Large intestine (tissue), 3 donors: ENCODE results near the gene MTREX. TPM values are rescaled to one million over a fixed set of nuclear protein-coding genes. Genes with fewer than 3 reads are reported as not detected.
"Not testable (repeated sequence)": the region's sequence is repeated elsewhere in the genome, so short reads cannot be mapped to it uniquely, and the experiment has no call there.

Source experiments
- DNase-seq, 2 donors: peaks; one replicate each; pipeline versions ENCODE4 v3.0.0 to v3.0.0-alpha.2; 2013
- H3K27ac ChIP-seq: one replicate; pipeline ENCODE4 v1.5.1; 2013; ENCODE audit warnings: low read length
- H3K27me3 ChIP-seq: 2 replicates; pipeline ENCODE4 v1.6.1; 2013; ENCODE audit warnings: low read length; ENCODE audit not compliant: control insufficient read depth, insufficient read depth
- H3K36me3 ChIP-seq: 2 replicates; pipeline ENCODE4 v1.6.1; 2013; ENCODE audit warnings: low read length; ENCODE audit not compliant: control insufficient read depth, insufficient read depth
- H3K4me1 ChIP-seq: one replicate; pipeline ENCODE4 v1.6.1; 2013; ENCODE audit warnings: low read length; ENCODE audit not compliant: control insufficient read depth, insufficient read depth
- H3K4me3 ChIP-seq: one replicate; pipeline ENCODE4 v1.5.1; 2013; ENCODE audit warnings: low read length
- H3K9me3 ChIP-seq: one replicate; pipeline ENCODE4 v1.6.1; 2013; ENCODE audit warnings: mild to moderate bottlenecking, low read depth, low read length, moderate library complexity; ENCODE audit not compliant: control insufficient read depth
- WGBS: methylation state at CpG from one replicate; pipeline ENCODE4 v1.1.5; 2013; ENCODE audit warnings: low lambda C conversion rate; ENCODE audit not compliant: insufficient coverage; 5-methylcytosine and 5-hydroxymethylcytosine counted together
- polyA plus RNA-seq: library from polyadenylated mRNA; unstranded; fragments of 120-200 nt; gene quantifications from one replicate; pipeline ENCODE4 v1.2.1, GENCODE V29; 2013

Gene MTREX
- polyA plus RNA-seq, 1 donor: 64.7 TPM

- H3K9me3 ChIP-seq: no peaks in the 10 kb centered on the region
- peaks cover 6% of the 10 kb centered on the region for H3K36me3 ChIP-seq
- no peak overlapping the region for H3K4me3 ChIP-seq
- peaks cover 12% of the 10 kb centered on the region for H3K4me1 ChIP-seq
- DNase-seq: no peak
- 100% methylated on average over 2 of the region's 4 CpGs for WGBS
- no peaks in the 10 kb centered on the region for H3K27me3 ChIP-seq
- H3K27ac ChIP-seq: no peak overlapping the region
These were observed 4.5 kb upstream of the MTREX start for GRCh38 chr5:55303238-55303690.

- no peaks in the 10 kb centered on the region for H3K9me3 ChIP-seq
- no peak for DNase-seq
- peaks cover 17% of the 10 kb centered on the region for H3K4me1 ChIP-seq
- no peak overlapping the region for H3K27ac ChIP-seq
- H3K4me3 ChIP-seq: no peak overlapping the region
- no peaks in the 10 kb centered on the region for H3K27me3 ChIP-seq
- WGBS: 93% methylated on average over 5 of the region's 6 CpGs
- peaks cover 6% of the 10 kb centered on the region for H3K36me3 ChIP-seq
These were observed 3.2 kb upstream of the MTREX start for GRCh38 chr5:55304584-55304983.

- no peak for DNase-seq
- H3K27ac ChIP-seq: no peak overlapping the region
- no peak overlapping the region for H3K4me3 ChIP-seq
- 87% methylated on average over 3 of the region's 4 CpGs for WGBS
- peaks cover 7% of the 10 kb centered on the region for H3K36me3 ChIP-seq
- no peaks in the 10 kb centered on the region for H3K27me3 ChIP-seq
- H3K9me3 ChIP-seq: no peaks in the 10 kb centered on the region
- peaks cover 17% of the 10 kb centered on the region for H3K4me1 ChIP-seq
These were observed 2.4 kb upstream of the MTREX start for GRCh38 chr5:55305345-55305744.

GRCh38 chr5:55306641-55307382, 977 bp upstream of the MTREX start:
- no peak for DNase-seq
- Histone ChIP-seq H3K4me3 (peak overlapping the region; percentile 66), H3K36me3 (peaks cover 6% of the 10 kb centered on the region), H3K27ac (peak overlapping the region; percentile 97), H3K9me3 (no peaks in the 10 kb centered on the region), H3K4me1 (peaks cover 12% of the 10 kb centered on the region), H3K27me3 (no peaks in the 10 kb centered on the region)
- WGBS: no CpG with 5 or more reads among the region's 12 CpGs

- peaks cover 6% of the 10 kb centered on the region for H3K36me3 ChIP-seq
- peak overlapping the region; percentile 66 for H3K4me3 ChIP-seq
- 0% methylated on average over 2 of the region's 13 CpGs for WGBS
- H3K27ac ChIP-seq: peak overlapping the region; percentile 97
- no peaks in the 10 kb centered on the region for H3K9me3 ChIP-seq
- no peak for DNase-seq
- peaks cover 4% of the 10 kb centered on the region for H3K4me1 ChIP-seq
- no peaks in the 10 kb centered on the region for H3K27me3 ChIP-seq
These were observed 556 bp downstream of the MTREX start for GRCh38 chr5:55308254-55308836.

GRCh38 chr5:55313870-55314617, 6.3 kb downstream of the MTREX start:
- Histone ChIP-seq H3K27me3 (no peaks in the 10 kb centered on the region), H3K9me3 (no peaks in the 10 kb centered on the region), H3K4me1 (peaks cover 3% of the 10 kb centered on the region), H3K36me3 (peaks cover 6% of the 10 kb centered on the region), H3K4me3 (no peak overlapping the region), H3K27ac (no peak overlapping the region)
- peak in 1 of 2 donors; percentile 11 for DNase-seq
- 82% methylated on average over 3 of the region's 5 CpGs for WGBS

- no peak for DNase-seq
- no CpG with 5 or more reads among the region's 2 CpGs for WGBS
- H3K27me3 ChIP-seq: no peaks in the 10 kb centered on the region
- H3K36me3 ChIP-seq: no peaks in the 10 kb centered on the region
- H3K4me3 ChIP-seq: no peak overlapping the region
- H3K27ac ChIP-seq: no peak overlapping the region
- H3K4me1 ChIP-seq: no peaks in the 10 kb centered on the region
- no peaks in the 10 kb centered on the region for H3K9me3 ChIP-seq
These were observed 8.5 kb downstream of the MTREX start for GRCh38 chr5:55316289-55316688.

GRCh38 chr5:55316837-55317236, 9.0 kb downstream of the MTREX start:
- H3K4me1 ChIP-seq: no peaks in the 10 kb centered on the region
- DNase-seq: no peak
- H3K27me3 ChIP-seq: no peaks in the 10 kb centered on the region
- no peak overlapping the region for H3K4me3 ChIP-seq
- H3K36me3 ChIP-seq: no peaks in the 10 kb centered on the region
- no peaks in the 10 kb centered on the region for H3K9me3 ChIP-seq
- H3K27ac ChIP-seq: no peak overlapping the region

- H3K27ac ChIP-seq, H3K4me3 ChIP-seq, H3K9me3 ChIP-seq, H3K36me3 ChIP-seq, H3K4me1 ChIP-seq, DNase-seq, H3K27me3 ChIP-seq: not testable (repeated sequence)
- 100% methylated on average over 1 of the region's 4 CpGs for WGBS
These were observed 10.4 kb downstream of the MTREX start for GRCh38 chr5:55318237-55318636.

- H3K4me1 ChIP-seq: no peaks in the 10 kb centered on the region
- H3K27ac ChIP-seq: no peak overlapping the region
- WGBS: 86% methylated on average over 1 of the region's 1 CpG
- DNase-seq: no peak
- no peaks in the 10 kb centered on the region for H3K9me3 ChIP-seq
- H3K4me3 ChIP-seq: no peak overlapping the region
- peaks cover 5% of the 10 kb centered on the region for H3K36me3 ChIP-seq
- H3K27me3 ChIP-seq: no peaks in the 10 kb centered on the region
These were observed 11.7 kb downstream of the MTREX start for GRCh38 chr5:55319491-55319890.
